Panc1 (cell line): ENCODE measurements around the gene CDRT4.

Source experiments
- POLR2AphosphoS5 ChIP-seq: IDR thresholded peaks from 2 replicates; pipeline ENCODE4 v1.6.1; 2012; ENCODE audit warnings: mild to moderate bottlenecking, low read depth, low read length, moderate library complexity
- TF ChIP-seq, protein P1 (sequence below): fragments of 450-650 bp; IDR thresholded peaks from 2 replicates; pipeline ENCODE4 v1.5.1; 2017; ENCODE audit warnings: mild to moderate bottlenecking
- TF ChIP-seq, protein P2 (sequence below), 2 experiments: IDR thresholded peaks; 2 replicates each; pipeline ENCODE4 v1.6.1; 2011 to 2012; ENCODE audit warnings: low read depth in 2 of 2, control low read depth in 1 of 2, low read length in 1 of 2, mild to moderate bottlenecking in 1 of 2, moderate library complexity in 1 of 2; ENCODE audit not compliant: insufficient read depth in 1 of 2

DNA sequence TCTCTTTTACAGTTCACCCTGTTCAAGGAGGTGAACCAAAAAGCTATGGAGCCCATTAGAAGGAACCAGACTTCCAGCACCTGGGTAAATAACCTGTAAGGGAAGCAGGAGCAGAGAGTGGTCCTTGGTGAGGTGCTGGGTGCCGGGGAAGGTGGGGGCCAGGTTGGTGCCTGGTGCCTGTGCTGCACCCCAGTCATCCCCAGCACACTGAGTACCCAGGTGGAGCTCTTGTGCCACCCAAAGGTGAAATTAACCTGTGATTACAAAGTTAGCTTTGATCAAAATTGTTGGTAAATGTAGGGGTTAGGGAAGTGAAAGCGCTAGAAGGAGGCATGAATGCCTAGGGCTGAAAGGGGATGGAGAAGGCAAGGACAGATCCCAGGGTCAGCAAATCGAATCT is 58.6 kb downstream of the CDRT4 start:
- TF ChIP-seq, protein P1, sequence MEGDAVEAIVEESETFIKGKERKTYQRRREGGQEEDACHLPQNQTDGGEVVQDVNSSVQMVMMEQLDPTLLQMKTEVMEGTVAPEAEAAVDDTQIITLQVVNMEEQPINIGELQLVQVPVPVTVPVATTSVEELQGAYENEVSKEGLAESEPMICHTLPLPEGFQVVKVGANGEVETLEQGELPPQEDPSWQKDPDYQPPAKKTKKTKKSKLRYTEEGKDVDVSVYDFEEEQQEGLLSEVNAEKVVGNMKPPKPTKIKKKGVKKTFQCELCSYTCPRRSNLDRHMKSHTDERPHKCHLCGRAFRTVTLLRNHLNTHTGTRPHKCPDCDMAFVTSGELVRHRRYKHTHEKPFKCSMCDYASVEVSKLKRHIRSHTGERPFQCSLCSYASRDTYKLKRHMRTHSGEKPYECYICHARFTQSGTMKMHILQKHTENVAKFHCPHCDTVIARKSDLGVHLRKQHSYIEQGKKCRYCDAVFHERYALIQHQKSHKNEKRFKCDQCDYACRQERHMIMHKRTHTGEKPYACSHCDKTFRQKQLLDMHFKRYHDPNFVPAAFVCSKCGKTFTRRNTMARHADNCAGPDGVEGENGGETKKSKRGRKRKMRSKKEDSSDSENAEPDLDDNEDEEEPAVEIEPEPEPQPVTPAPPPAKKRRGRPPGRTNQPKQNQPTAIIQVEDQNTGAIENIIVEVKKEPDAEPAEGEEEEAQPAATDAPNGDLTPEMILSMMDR = no peak
- no peak for TF ChIP-seq POLR2AphosphoS5
- TF ChIP-seq, protein P2, sequence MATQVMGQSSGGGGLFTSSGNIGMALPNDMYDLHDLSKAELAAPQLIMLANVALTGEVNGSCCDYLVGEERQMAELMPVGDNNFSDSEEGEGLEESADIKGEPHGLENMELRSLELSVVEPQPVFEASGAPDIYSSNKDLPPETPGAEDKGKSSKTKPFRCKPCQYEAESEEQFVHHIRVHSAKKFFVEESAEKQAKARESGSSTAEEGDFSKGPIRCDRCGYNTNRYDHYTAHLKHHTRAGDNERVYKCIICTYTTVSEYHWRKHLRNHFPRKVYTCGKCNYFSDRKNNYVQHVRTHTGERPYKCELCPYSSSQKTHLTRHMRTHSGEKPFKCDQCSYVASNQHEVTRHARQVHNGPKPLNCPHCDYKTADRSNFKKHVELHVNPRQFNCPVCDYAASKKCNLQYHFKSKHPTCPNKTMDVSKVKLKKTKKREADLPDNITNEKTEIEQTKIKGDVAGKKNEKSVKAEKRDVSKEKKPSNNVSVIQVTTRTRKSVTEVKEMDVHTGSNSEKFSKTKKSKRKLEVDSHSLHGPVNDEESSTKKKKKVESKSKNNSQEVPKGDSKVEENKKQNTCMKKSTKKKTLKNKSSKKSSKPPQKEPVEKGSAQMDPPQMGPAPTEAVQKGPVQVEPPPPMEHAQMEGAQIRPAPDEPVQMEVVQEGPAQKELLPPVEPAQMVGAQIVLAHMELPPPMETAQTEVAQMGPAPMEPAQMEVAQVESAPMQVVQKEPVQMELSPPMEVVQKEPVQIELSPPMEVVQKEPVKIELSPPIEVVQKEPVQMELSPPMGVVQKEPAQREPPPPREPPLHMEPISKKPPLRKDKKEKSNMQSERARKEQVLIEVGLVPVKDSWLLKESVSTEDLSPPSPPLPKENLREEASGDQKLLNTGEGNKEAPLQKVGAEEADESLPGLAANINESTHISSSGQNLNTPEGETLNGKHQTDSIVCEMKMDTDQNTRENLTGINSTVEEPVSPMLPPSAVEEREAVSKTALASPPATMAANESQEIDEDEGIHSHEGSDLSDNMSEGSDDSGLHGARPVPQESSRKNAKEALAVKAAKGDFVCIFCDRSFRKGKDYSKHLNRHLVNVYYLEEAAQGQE (IDR thresholded peaks at IDR 0.05; ENCODE audit: insufficient read depth in 1 of 2, low read depth in 2 of 2, low read length in 1 of 2) = no peak
